Neural cell (in vitro differentiated cells): ENCODE data around the gene PDE6A. TPM values are rescaled to one million over a fixed set of nuclear protein-coding genes. Genes with fewer than 3 reads are reported as not detected.

Source experiments
- H2AFZ ChIP-seq: fragments of 200-600, 300-800 bp; sonication (generic), shearing (Covaris generic); 2 replicates; pipeline ENCODE4 v1.6.0; 2014; ENCODE audit warnings: low read depth, mild to moderate bottlenecking, antibody characterized with exemption, low read length, moderate library complexity
- H3F3A ChIP-seq: fragments of 200-600 bp; shearing (Covaris generic); 2 replicates; pipeline ENCODE4 v1.6.1; 2016; ENCODE audit warnings: mild to moderate bottlenecking, moderate library complexity, mixed read lengths, antibody characterized with exemption, low read length; ENCODE audit not compliant: insufficient read depth, poor library complexity, severe bottlenecking
- H3K27ac ChIP-seq: fragments of 200-600, 300-800 bp; sonication (generic), shearing (Covaris generic); 2 replicates; pipeline ENCODE4 v1.5.1; 2014; ENCODE audit warnings: mild to moderate bottlenecking, low read length, moderate library complexity
- H3K27me3 ChIP-seq: fragments of 300-800, 200-600 bp; sonication (generic), shearing (Covaris generic); 2 replicates; pipeline ENCODE4 v1.6.0; 2014; ENCODE audit warnings: mild to moderate bottlenecking, low read depth, low read length, moderate library complexity; ENCODE audit not compliant: insufficient read depth
- H3K36me3 ChIP-seq: fragments of 300-800, 200-600 bp; sonication (generic), shearing (Covaris generic); 2 replicates; pipeline ENCODE4 v1.5.1; 2014; ENCODE audit warnings: mild to moderate bottlenecking, antibody characterized with exemption, low read length, moderate library complexity; ENCODE audit not compliant: insufficient read depth
- H3K4me2 ChIP-seq: fragments of 300-800, 200-600 bp; sonication (generic), shearing (Covaris generic); 2 replicates; pipeline ENCODE4 v1.6.0; 2014; ENCODE audit warnings: mild to moderate bottlenecking, low read length
- H3K4me3 ChIP-seq: fragments of 300-800, 200-600 bp; sonication (generic), shearing (Covaris generic); 2 replicates; pipeline ENCODE4 v1.5.1; 2014; ENCODE audit warnings: mild to moderate bottlenecking, low read length, moderate library complexity
- H3K79me2 ChIP-seq: fragments of 200-600 bp; shearing (Covaris generic); replicated peaks from 2 replicates; pipeline ENCODE4 v1.6.0; 2014; ENCODE audit warnings: mild to moderate bottlenecking, low read length, moderate library complexity; ENCODE audit not compliant: insufficient read depth
- H3K9ac ChIP-seq: fragments of 300-800, 200-600 bp; sonication (generic), shearing (Covaris generic); 2 replicates; pipeline ENCODE4 v1.6.1; 2016; ENCODE audit warnings: mild to moderate bottlenecking, low read length, mixed read lengths
- H3K9me2 ChIP-seq: fragments of 200-600 bp; shearing (Covaris generic); 2 replicates; pipeline ENCODE4 v1.6.1; 2016; ENCODE audit warnings: mild to moderate bottlenecking, low read length, mixed read lengths; ENCODE audit not compliant: insufficient read depth
- H3K9me3 ChIP-seq: fragments of 200-600, 300-800 bp; sonication (generic), shearing (Covaris generic); 2 replicates; pipeline ENCODE4 v1.6.1; 2016; ENCODE audit warnings: mild to moderate bottlenecking, mixed run types, low read length, moderate library complexity, mixed read lengths
- H4K20me1 ChIP-seq: fragments of 200-600 bp; shearing (Covaris generic); 2 replicates; pipeline ENCODE4 v1.6.1; 2016; ENCODE audit warnings: mild to moderate bottlenecking, mixed run types; ENCODE audit not compliant: insufficient read depth
- CTCF ChIP-seq: fragments of 450-650 bp; IDR thresholded peaks from 2 replicates; pipeline ENCODE4 v1.5.1; 2014; ENCODE audit warnings: antibody characterized with exemption, mild to moderate bottlenecking, moderate library complexity; ENCODE audit not compliant: poor library complexity, severe bottlenecking
- EP300 ChIP-seq: fragments of 450-650 bp; conservative IDR thresholded peaks from 2 replicates; pipeline ENCODE4 v1.6.1; 2014; ENCODE audit warnings: antibody characterized with exemption, mild to moderate bottlenecking, moderate library complexity; ENCODE audit not compliant: poor library complexity, severe bottlenecking
- EZH2 ChIP-seq: fragments of 200-600, 300-800 bp; shearing (Covaris generic), sonication (generic); IDR thresholded peaks from 2 replicates; pipeline ENCODE4 v1.6.1; 2014; ENCODE audit warnings: antibody characterized with exemption, low read length, borderline replicate concordance, mild to moderate bottlenecking; ENCODE audit not compliant: insufficient read depth, poor library complexity, severe bottlenecking
- MXI1 ChIP-seq: fragments of 450-650 bp; conservative IDR thresholded peaks from 2 replicates; pipeline ENCODE4 v1.6.1; 2014; ENCODE audit warnings: antibody characterized with exemption, mild to moderate bottlenecking; ENCODE audit not compliant: poor library complexity, severe bottlenecking
- POLR2AphosphoS5 ChIP-seq: IDR thresholded peaks from 2 replicates; pipeline ENCODE4 v1.6.1; 2012
- RAD21 ChIP-seq: fragments of 450-650 bp; conservative IDR thresholded peaks from 2 replicates; pipeline ENCODE4 v1.6.1; 2014; ENCODE audit warnings: antibody characterized with exemption, mild to moderate bottlenecking, moderate library complexity
- REST ChIP-seq: IDR thresholded peaks from 2 replicates; pipeline ENCODE4 v1.6.1; 2012; ENCODE audit warnings: borderline replicate concordance
- SMC3 ChIP-seq: fragments of 450-650 bp; conservative IDR thresholded peaks from 2 replicates; pipeline ENCODE4 v1.6.1; 2014; ENCODE audit warnings: antibody characterized with exemption, mild to moderate bottlenecking, moderate library complexity; ENCODE audit not compliant: poor library complexity
- TAF1 ChIP-seq: IDR thresholded peaks from 2 replicates; pipeline ENCODE4 v1.6.1; 2012; ENCODE audit warnings: low read depth
- polyA plus RNA-seq: library from polyadenylated mRNA; depleted of rRNA; stranded (reverse); fragments of >200 nt; gene quantifications from 2 replicates; pipeline ENCODE4 v1.2.3, GENCODE V29; 2014

Gene PDE6A
- polyA plus RNA-seq, 1 donor from 2014 or later: not detected

- Histone ChIP-seq H2AFZ (no peak overlapping the region), H4K20me1 (no peaks in the 10 kb centered on the region), H3K4me3 (no peak overlapping the region)
These were observed 27.4 kb downstream of the PDE6A start for GRCh38 chr5:149917073-149917676.

More at GRCh38 chr5:149917073-149917676, 27.4 kb downstream of the PDE6A start:
- Histone ChIP-seq H3K27me3 (no peaks in the 10 kb centered on the region), H3K9me3 (no peaks in the 10 kb centered on the region), H3K36me3 (no peaks in the 10 kb centered on the region), H3K79me2 (no peaks in the 10 kb centered on the region), H3K9ac (no peak overlapping the region), H3F3A (no peaks in the 10 kb centered on the region), H3K27ac (no peak overlapping the region), H3K4me2 (no peak overlapping the region), H3K9me2 (no peaks in the 10 kb centered on the region)
- TF ChIP-seq SMC3: no peak
- TF ChIP-seq MXI1: no peak
- no peak for TF ChIP-seq REST
- TF ChIP-seq EZH2: no peak
- TF ChIP-seq POLR2AphosphoS5: no peak
- TF ChIP-seq RAD21: no peak
- no peak for TF ChIP-seq CTCF
- TF ChIP-seq EP300: no peak
- no peak for TF ChIP-seq TAF1
